T-helper 17 cell (primary cell): Measurements from ENCODE around the gene TUT4. TPM values are rescaled to one million over a fixed set of nuclear protein-coding genes. Genes with fewer than 3 reads are reported as not detected.

Experiments
- ATAC-seq: fragments of 150-1000 bp; cut with Tn5 transposase; 2 replicates; pipeline ENCODE4 v1.10.0; 2021; ENCODE audit warnings: mild to moderate bottlenecking, moderate library complexity
- DNase-seq, 3 donors: peaks; one replicate each; pipeline versions ENCODE4 v3.0.0 to v3.0.0-alpha.2; 2020 to 2021
- H3K9me3 ChIP-seq: one replicate; pipeline ENCODE4 v1.7.0; 2013; ENCODE audit warnings: low read length, mild to moderate bottlenecking; ENCODE audit not compliant: control insufficient read depth, poor library complexity, severe bottlenecking
- H3K27ac Mint-ChIP-seq: one replicate; pipeline ENCODE4 v1.8.0; 2022; ENCODE audit warnings: mild to moderate bottlenecking, moderate library complexity, mixed read lengths
- H3K27me3 Mint-ChIP-seq: one replicate; pipeline ENCODE4 v1.8.0; 2022; ENCODE audit warnings: mixed read lengths
- H3K36me3 Mint-ChIP-seq: one replicate; pipeline ENCODE4 v1.8.0; 2022; ENCODE audit warnings: low read depth, mixed read lengths
- H3K4me1 Mint-ChIP-seq: one replicate; pipeline ENCODE4 v1.8.0; 2022; ENCODE audit warnings: mild to moderate bottlenecking, mixed read lengths
- H3K4me3 Mint-ChIP-seq: one replicate; pipeline ENCODE4 v1.8.0; 2022; ENCODE audit warnings: mild to moderate bottlenecking, moderate library complexity, mixed read lengths
- total RNA-seq, 4 donors: library from RNA in 2 of 4; stranded (reverse) in 2 of 4; gene quantifications; one replicate each; pipeline ENCODE4 v1.2.3 and lab custom pipeline; 2022 to 2026

The TUT4 gene
- total RNA-seq, 2 donors from 2014 or later, result 125 to 136 TPM

DNA sequence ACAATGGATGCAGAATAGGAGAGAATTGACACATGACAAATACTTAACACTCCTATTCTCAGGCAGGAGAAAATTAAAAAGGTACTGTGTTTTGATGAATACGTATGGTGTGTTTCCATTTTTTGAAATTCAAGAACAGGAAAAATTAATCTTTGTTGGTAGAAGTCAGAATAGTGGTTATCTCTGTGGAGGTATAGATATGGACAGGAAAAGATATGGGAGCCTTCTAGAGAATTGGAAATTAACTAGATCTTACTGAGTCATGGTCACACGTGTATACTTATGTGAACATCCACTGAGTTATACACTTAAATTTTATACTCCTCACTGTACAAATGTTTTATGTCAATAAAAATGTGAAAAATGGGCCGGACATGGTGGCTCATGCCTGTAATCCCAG lies 9.9 kb upstream of the TUT4 start:
- ATAC-seq, result no peak
- Mint-ChIP-seq H3K27ac (no peak overlapping the region), H3K27me3 (peaks cover 6% of the 10 kb centered on the region), H3K4me1 (peaks cover under 1% of the 10 kb centered on the region), H3K36me3 (peaks cover 4% of the 10 kb centered on the region), H3K4me3 (no peak overlapping the region)
- DNase-seq, result no peak
- H3K9me3 ChIP-seq, result no peaks in the 10 kb centered on the region

DNA sequence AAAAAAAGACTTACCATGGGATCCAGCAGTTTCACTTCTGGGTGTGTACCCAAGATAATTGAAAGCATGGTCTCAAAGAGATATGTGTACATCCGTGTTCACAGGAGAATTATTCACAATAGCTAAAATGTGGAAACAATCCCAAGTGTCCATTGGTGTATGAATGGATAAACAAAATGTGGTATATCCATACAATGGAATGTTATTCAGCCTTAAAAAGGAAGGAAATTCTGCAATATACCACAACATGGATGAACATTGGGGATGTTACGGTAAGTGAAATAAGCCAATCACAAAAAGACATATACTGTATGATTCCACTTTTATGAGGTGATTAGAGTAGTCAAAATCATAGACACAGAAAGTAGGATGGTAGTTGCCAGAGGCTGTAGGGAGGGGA lies 7.0 kb upstream of the TUT4 start:
- no peaks in the 10 kb centered on the region for H3K9me3 ChIP-seq
- Mint-ChIP-seq H3K27me3 (peaks cover 6% of the 10 kb centered on the region), H3K27ac (no peak overlapping the region), H3K4me1 (peaks cover 5% of the 10 kb centered on the region), H3K4me3 (no peak overlapping the region), H3K36me3 (peaks cover 4% of the 10 kb centered on the region)
- DNase-seq (no peak), ATAC-seq (no peak)

DNA sequence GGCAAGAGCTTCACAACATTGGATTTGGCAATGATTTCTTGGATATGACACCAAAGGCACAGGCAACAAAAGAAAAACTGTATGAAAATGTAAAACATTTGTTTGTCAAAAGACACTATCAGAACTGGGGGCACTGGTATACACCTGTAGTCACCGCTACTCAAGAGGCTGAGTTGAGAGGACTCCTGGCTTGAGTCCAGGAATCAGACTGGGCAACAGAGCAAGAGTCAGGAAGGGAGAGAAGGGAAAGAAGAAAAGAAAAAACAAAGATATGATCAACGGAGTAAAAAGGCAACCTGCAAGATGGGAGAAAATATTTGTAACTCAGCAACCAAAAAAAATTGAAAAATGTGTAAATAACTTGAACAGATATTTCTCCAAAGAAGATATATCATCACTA lies 6.0 kb upstream of the TUT4 start:
- Mint-ChIP-seq H3K36me3 (peaks cover 4% of the 10 kb centered on the region), H3K27me3 (peaks cover 6% of the 10 kb centered on the region), H3K27ac (no peak overlapping the region), H3K4me3 (no peak overlapping the region), H3K4me1 (peaks cover 11% of the 10 kb centered on the region)
- H3K9me3 ChIP-seq, result no peaks in the 10 kb centered on the region
- no peak for ATAC-seq
- DNase-seq, result no peak

DNA sequence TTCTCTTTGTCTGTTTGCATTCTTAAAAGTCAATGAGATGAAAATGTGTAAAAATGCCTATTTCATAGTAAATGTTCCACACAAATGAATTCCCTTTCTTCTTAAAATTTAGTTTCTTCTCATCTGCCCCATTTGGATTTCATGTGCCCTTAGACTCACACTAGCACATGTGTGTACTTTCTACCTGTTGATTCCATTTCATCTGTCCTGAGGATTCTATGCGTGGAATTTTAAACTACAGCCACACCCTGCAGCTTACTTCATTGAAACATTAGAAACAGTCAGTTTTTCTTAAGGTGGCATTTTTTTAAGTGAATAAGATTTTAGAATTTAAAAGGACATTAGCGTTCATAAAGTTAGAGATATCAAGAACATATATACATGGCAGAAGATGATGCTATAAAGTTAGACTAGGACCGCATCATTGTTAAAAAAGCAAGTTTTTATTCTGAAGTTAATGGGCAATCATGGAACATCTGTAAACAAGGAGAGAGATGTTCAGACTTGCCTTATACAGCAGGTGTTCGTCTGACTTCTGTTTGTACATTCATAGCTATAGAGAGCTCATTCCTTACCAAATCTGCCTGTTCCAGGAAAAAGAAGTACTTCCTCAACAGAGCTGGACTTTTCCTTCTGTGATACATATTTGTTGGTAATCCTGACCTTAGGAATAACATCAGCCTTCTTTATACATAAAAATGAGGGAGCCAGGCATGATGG lies 3.9 kb upstream of the TUT4 start:
- Mint-ChIP-seq H3K27ac (no peak overlapping the region), H3K27me3 (peaks cover 6% of the 10 kb centered on the region), H3K36me3 (peaks cover 2% of the 10 kb centered on the region), H3K4me1 (peaks cover 11% of the 10 kb centered on the region), H3K4me3 (no peak overlapping the region)
- no peaks in the 10 kb centered on the region for H3K9me3 ChIP-seq
- ATAC-seq (no peak), DNase-seq (no peak)

DNA sequence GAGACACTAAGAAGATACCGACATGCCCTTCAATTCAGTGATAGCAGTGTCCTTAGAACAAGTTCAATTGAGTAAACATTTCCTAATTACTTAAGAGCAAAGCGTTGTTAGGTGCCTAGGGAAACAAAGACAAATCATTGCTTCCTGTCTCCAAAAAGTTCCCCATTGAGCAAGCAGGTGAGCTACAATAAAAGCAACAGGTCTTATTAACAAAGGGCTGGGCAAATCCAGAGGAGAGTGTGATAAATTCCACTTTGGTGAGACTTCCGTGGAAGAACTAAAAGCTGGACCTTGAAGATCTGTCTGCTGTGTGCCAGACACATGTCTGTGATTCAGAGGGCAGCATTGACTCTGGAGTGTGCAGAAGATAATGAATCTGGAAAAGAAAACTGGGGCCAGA lies 1.9 kb upstream of the TUT4 start:
- H3K4me3 Mint-ChIP-seq, result peak overlapping the region; percentile 50
- H3K27me3 Mint-ChIP-seq, result peaks cover 6% of the 10 kb centered on the region
- peaks cover 2% of the 10 kb centered on the region for H3K36me3 Mint-ChIP-seq
- no peaks in the 10 kb centered on the region for H3K9me3 ChIP-seq
- no peak for DNase-seq
- H3K4me1 Mint-ChIP-seq, result peaks cover 12% of the 10 kb centered on the region
- no peak for ATAC-seq
- peak overlapping the region; percentile 63 for H3K27ac Mint-ChIP-seq

DNA sequence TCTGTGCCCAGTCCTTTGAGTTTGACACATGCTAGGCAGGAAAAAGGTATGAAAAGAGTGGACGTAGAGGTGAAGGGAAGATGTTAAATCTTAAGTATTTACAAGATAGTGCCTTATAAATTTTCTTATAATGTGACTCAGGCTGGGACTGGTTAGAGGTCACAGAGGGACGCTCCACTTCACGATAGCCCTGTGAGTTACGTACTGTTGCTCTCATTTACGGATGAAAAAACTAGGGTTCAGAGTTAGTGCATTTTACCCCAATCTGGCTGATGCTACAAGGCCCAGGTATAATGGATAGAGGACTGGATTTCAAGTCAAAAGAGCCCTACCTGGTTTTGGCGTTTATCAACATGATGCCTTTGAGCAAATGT lies 1.4 kb upstream of the TUT4 start:
- peaks cover 3% of the 10 kb centered on the region for H3K36me3 Mint-ChIP-seq
- no peak for DNase-seq
- peak overlapping the region; percentile 63 for H3K27ac Mint-ChIP-seq
- peak overlapping the region; percentile 50 for H3K4me3 Mint-ChIP-seq
- H3K4me1 Mint-ChIP-seq, result peaks cover 17% of the 10 kb centered on the region
- ATAC-seq, result no peak
- H3K9me3 ChIP-seq, result no peaks in the 10 kb centered on the region
- H3K27me3 Mint-ChIP-seq, result peaks cover 6% of the 10 kb centered on the region

DNA sequence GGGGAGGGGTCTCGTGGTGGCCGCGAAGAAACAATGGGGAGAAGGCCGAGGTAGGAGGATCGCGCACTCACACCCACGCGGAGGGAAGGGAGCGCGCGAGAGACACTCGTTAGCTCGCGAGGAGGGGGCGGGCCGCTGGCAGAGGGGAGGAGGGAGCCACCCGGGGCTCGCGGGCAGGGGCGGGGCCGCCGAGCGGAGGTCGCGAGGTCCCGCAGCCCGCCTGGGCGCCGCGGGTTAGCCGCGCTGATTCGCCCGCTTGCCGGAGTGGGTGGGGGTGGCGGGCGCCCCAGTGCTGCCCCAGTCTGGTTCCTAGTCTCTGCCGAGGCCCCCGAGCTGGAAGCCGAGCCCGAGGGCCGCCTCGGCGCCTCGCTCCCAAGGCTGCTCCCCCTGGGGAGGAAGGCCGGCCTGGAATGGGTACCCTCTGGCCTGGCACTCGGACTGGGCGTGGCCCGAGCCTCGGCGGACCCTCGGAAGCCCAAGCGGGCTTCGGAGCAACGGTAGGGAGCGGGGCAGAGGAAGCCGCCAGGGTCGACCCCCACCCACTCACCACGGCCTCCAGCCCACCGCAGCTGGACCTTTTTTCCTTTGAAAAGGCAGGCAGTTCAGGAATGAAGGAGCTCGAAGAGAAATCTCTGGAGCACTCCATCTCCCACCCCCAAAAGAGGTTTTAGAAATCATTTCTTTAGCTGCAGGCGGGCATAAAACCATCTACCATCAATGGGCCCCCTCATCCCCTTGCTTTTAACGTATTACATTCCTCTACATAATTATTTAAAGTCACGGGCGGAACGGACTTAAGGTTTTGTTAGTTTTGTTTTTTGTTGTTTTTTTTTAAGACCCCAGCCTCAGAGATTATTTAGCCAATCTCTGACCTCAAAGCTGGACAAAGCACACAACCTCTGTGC lies 722 bp upstream of the TUT4 start:
- Mint-ChIP-seq H3K36me3 (peaks cover 3% of the 10 kb centered on the region), H3K4me3 (no peak overlapping the region)

DNA sequence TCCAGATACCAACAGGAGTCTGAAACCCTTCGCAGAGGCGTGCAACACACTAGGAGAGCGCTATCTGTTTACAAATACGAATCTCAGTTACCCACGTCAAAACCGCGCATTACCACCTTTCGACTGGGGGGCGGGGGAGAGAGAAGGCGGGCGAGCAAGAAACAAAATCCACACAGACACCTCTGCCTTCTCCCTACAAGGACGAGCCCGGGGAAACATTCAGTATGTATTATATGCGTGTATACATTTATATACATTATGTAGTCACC lies 722 bp downstream of the TUT4 start:
- H3K27ac Mint-ChIP-seq, result no peak overlapping the region
- no peaks in the 10 kb centered on the region for H3K27me3 Mint-ChIP-seq
- peaks cover 28% of the 10 kb centered on the region for H3K4me1 Mint-ChIP-seq
- no peaks in the 10 kb centered on the region for H3K9me3 ChIP-seq
- ATAC-seq (peak; percentile 64), DNase-seq (peak; percentile 41 to 66 (median 51))
- H3K4me3 Mint-ChIP-seq, result no peak overlapping the region
- H3K36me3 Mint-ChIP-seq, result peaks cover 5% of the 10 kb centered on the region

More for the DNA sequence above, 722 bp upstream of the TUT4 start:
- peak; percentile 84 for ATAC-seq
- H3K9me3 ChIP-seq, result no peaks in the 10 kb centered on the region
- Mint-ChIP-seq H3K4me1 (peaks cover 23% of the 10 kb centered on the region), H3K27ac (peak overlapping the region; percentile 63), H3K27me3 (peaks cover 3% of the 10 kb centered on the region)
- DNase-seq, result peak; percentile 83 to 88 (median 86)

DNA sequence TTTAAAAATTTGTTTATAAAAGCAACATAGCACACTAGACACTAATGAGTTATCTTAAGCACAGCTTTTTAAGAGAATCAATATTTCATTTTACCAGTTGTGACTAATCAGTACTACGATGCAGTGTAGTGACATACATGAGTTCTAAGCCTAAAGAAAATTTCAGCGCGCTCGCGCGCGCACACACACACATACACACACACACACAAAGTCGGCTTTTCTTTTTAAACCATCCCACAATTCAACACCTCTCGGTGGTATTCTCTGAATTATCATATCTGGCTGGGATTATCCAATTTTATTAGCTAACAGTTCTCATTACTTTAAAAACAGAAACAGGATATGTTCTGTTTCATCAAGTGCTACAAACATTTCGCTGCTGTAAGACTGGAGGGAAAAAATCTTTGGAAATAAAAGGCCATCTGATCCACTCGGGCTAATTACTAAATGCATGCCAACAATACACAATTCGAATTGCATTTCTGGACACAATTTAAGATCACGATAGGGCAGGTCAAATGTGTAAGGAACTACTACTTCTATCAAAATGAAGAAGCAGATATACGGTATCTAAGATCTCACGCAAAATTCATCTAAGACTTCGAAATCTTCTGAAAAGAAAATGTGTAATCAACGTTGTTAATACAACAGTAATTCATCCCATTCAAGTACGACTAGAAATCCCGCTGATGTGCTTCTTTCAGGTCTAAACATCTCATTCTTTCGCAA lies 1.2 kb downstream of the TUT4 start:
- no peak overlapping the region for H3K27ac Mint-ChIP-seq
- peaks cover 30% of the 10 kb centered on the region for H3K4me1 Mint-ChIP-seq
- H3K36me3 Mint-ChIP-seq, result peaks cover 5% of the 10 kb centered on the region
- H3K4me3 Mint-ChIP-seq, result no peak overlapping the region
- no peaks in the 10 kb centered on the region for H3K27me3 Mint-ChIP-seq
- no peaks in the 10 kb centered on the region for H3K9me3 ChIP-seq
- ATAC-seq (no peak), DNase-seq (peak in 1 of 3 donors; percentile 9)

DNA sequence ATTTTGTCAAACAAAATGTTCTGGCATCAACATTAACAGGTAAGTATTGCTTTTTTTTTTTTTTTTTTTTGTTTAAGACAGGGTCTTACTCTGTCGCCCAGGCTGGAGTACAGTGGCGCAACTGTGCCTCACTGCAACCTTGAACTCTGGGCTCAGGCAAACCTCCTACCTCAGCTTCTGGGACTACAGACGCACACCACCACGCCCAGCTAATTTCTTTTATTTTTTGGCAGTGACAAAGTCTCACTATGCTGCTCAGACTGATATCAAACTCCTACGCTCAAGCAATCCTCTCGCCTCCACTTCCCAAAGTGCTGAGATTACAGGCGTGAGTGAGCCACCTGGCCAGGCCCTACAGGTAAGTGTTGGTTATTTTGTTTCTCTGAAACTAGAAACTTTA lies 2.4 kb downstream of the TUT4 start:
- H3K27ac Mint-ChIP-seq, result peak overlapping the region; percentile 51
- no peak overlapping the region for H3K4me3 Mint-ChIP-seq
- peaks cover 30% of the 10 kb centered on the region for H3K4me1 Mint-ChIP-seq
- no peaks in the 10 kb centered on the region for H3K9me3 ChIP-seq
- no peak for DNase-seq
- ATAC-seq, result no peak
- no peaks in the 10 kb centered on the region for H3K27me3 Mint-ChIP-seq
- H3K36me3 Mint-ChIP-seq, result peaks cover 7% of the 10 kb centered on the region

DNA sequence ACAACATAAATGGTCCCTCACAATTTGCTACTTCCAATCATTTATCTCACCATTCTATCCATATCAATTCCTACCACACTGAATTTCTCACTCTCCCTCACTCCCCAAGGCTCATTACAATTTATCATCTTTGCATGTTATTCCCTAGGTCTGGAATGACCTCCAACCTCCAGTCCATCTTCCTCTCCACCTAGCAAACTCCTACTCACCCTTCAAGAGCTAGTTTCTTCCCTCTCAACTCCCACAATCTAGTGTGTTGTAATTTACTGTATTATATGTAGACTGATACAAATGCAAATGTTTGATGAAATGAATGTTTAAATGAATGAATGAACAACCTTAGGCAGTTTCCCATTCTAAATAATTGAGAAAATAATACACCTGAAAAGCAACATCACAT lies 3.6 kb downstream of the TUT4 start:
- H3K27ac Mint-ChIP-seq, result peak overlapping the region; percentile 70
- DNase-seq, result no peak
- H3K4me1 Mint-ChIP-seq, result peaks cover 21% of the 10 kb centered on the region
- H3K9me3 ChIP-seq, result no peaks in the 10 kb centered on the region
- peaks cover 7% of the 10 kb centered on the region for H3K36me3 Mint-ChIP-seq
- no peak overlapping the region for H3K4me3 Mint-ChIP-seq
- no peak for ATAC-seq
- H3K27me3 Mint-ChIP-seq, result no peaks in the 10 kb centered on the region

DNA sequence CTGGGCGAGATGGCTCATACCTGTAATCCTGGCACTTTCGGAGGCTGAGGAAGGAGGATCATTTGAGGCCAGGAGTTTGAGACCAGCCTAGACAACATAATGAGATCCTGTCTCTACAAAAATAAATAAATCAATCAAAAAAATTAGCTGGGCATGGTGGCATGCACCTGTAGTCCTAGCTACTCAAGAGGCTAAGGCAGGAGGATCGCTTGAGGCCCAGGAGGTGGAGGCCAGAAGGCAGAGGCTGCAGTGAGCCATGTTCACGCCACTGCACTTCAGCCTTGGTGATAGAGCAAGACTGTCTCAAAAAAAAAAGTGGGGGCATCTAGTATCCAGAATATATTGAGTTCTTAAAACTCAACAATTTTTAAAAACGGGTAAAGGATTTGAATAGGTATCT lies 6.0 kb downstream of the TUT4 start:
- H3K9me3 ChIP-seq, result peaks cover 2% of the 10 kb centered on the region
- Mint-ChIP-seq H3K27me3 (no peaks in the 10 kb centered on the region), H3K4me1 (peaks cover 21% of the 10 kb centered on the region), H3K27ac (peak overlapping the region; percentile 57), H3K36me3 (peaks cover 7% of the 10 kb centered on the region), H3K4me3 (no peak overlapping the region)
- ATAC-seq (no peak), DNase-seq (no peak)
